HG02840 (cell line): ENCODE results near the gene SELENON.
"Not testable (repeated sequence)": the region's sequence is repeated elsewhere in the genome, so short reads cannot be mapped to it uniquely, and the experiment has no call there.

ENCODE experiments used
- ATAC-seq: cut with Tn5 transposase; IDR thresholded peaks from one replicate; pipeline ENCODE4 v1.9.1; 2021; ENCODE audit warnings: mild to moderate bottlenecking, moderate library complexity, moderate number of reproducible peaks; ENCODE audit not compliant: unreplicated experiment, low FRiP score

SELENON gene

GRCh38 chr1:25821630-25822091, 21.7 kb downstream of the SELENON start:
- no peak for ATAC-seq

GRCh38 chr1:25825605-25826004, 25.6 kb downstream of the SELENON start:
- ATAC-seq: no peak

- ATAC-seq: no peak
Measured at GRCh38 chr1:25826571-25826970, 26.6 kb downstream of the SELENON start.

- ATAC-seq: no peak
Measured at GRCh38 chr1:25828491-25828890, 28.5 kb downstream of the SELENON start.

GRCh38 chr1:25829046-25829445, 29.1 kb downstream of the SELENON start:
- no peak for ATAC-seq

- no peak for ATAC-seq
Measured at GRCh38 chr1:25831569-25832196, 31.7 kb downstream of the SELENON start.

- no peak for ATAC-seq
Measured at GRCh38 chr1:25832336-25833037, 32.5 kb downstream of the SELENON start.

- ATAC-seq: no peak
Measured at GRCh38 chr1:25833158-25833557, 33.2 kb downstream of the SELENON start.

- ATAC-seq: no peak
Measured at GRCh38 chr1:25834894-25835293, 34.9 kb downstream of the SELENON start.

- no peak for ATAC-seq
Measured at GRCh38 chr1:25836695-25837094, 36.7 kb downstream of the SELENON start.

GRCh38 chr1:25837262-25837875, 37.4 kb downstream of the SELENON start:
- ATAC-seq: no peak

- ATAC-seq: not testable (repeated sequence)
Measured at GRCh38 chr1:25839808-25840207, 39.8 kb downstream of the SELENON start.

- ATAC-seq: no peak
Measured at GRCh38 chr1:25843483-25843882, 43.5 kb downstream of the SELENON start.

- no peak for ATAC-seq
Measured at GRCh38 chr1:25844536-25845337, 44.7 kb downstream of the SELENON start.

GRCh38 chr1:25845664-25846063, 45.7 kb downstream of the SELENON start:
- no peak for ATAC-seq

- ATAC-seq: no peak
Measured at GRCh38 chr1:25847929-25848328, 47.9 kb downstream of the SELENON start.

- no peak for ATAC-seq
Measured at GRCh38 chr1:25848531-25848930, 48.5 kb downstream of the SELENON start.

GRCh38 chr1:25854554-25854953, 54.6 kb downstream of the SELENON start:
- ATAC-seq: no peak

GRCh38 chr1:25856856-25857255, 56.9 kb downstream of the SELENON start:
- ATAC-seq: no peak

GRCh38 chr1:25858494-25858893, 58.5 kb downstream of the SELENON start:
- no peak for ATAC-seq
